Endothelial cell of umbilical vein (primary cell): Measurements from ENCODE around the gene TAF11L12. TPM values are rescaled to one million over a fixed set of nuclear protein-coding genes. Genes with fewer than 3 reads are reported as not detected.
"Not testable (repeated sequence)": the region's sequence is repeated elsewhere in the genome, so short reads cannot be mapped to it uniquely, and the experiment has no call there.

Experiments used
- BruUV-seq: library from RNA; stranded (reverse); fragments of 400-500 nt; replicated peaks from 2 replicates; lab custom pipeline; 2021; lab: Mats Ljungman, UMichigan
- CTCF ChIA-PET: fragments of 300-600, 350-600 bp; sonication (Branson Sonifier 250); formaldehyde crosslinking; loops from one replicate; lab custom pipeline; 2021; ENCODE audit warnings: antibody characterized with exemption, inconsistent platforms; lab: Charles Lee
- POLR2A ChIA-PET: fragments of 300-600, 350-600 bp; sonication (Branson Sonifier 250); formaldehyde crosslinking; loops from one replicate; lab custom pipeline; 2021; ENCODE audit warnings: antibody characterized with exemption, inconsistent platforms; lab: Charles Lee
- DNase-seq: peaks from one replicate; pipeline ENCODE4 v3.0.0-alpha.2; 2011; ENCODE audit warnings: low read depth, low spot score
- FAIRE-seq: peaks from 2 replicates; lab custom pipeline; 2011; peaks lifted over from hg19 to GRCh38; lab: Jason Lieb, UNC
- H2AFZ ChIP-seq: 2 replicates; pipeline ENCODE4 v1.6.0; 2012; ENCODE audit warnings: low read depth, low read length, control low read depth, inconsistent platforms
- H3K27ac ChIP-seq: 2 replicates; pipeline ENCODE4 v1.5.1; 2011; ENCODE audit warnings: low read depth, mild to moderate bottlenecking, control low read depth, low read length, moderate library complexity; ENCODE audit not compliant: insufficient read depth
- H3K27me3 ChIP-seq, 2 experiments: 2 replicates each; pipeline versions ENCODE4 v1.6.0 to v1.6.1; 2011; ENCODE audit warnings: low read length in 2 of 2, mixed read lengths in 1 of 2; ENCODE audit not compliant: control insufficient read depth in 2 of 2, insufficient read depth in 2 of 2
- H3K36me3 ChIP-seq, 2 experiments: 2 replicates in 1 of 2; 3 replicates in 1 of 2; pipeline ENCODE4 v1.5.1; 2011; ENCODE audit warnings: low read length in 2 of 2, mild to moderate bottlenecking in 1 of 2, moderate library complexity in 1 of 2; ENCODE audit not compliant: control insufficient read depth in 2 of 2, insufficient read depth in 2 of 2; ENCODE audit errors: extremely low read depth in 1 of 2
- H3K4me1 ChIP-seq: 3 replicates; pipeline ENCODE4 v1.5.1; 2011; ENCODE audit warnings: mild to moderate bottlenecking, low read length; ENCODE audit not compliant: control insufficient read depth, insufficient read depth; ENCODE audit errors: extremely low read depth
- H3K4me2 ChIP-seq: 2 replicates; pipeline ENCODE4 v1.6.1; 2011; ENCODE audit warnings: low read length, control low read depth, mixed read lengths; ENCODE audit not compliant: insufficient read depth
- H3K4me3 ChIP-seq, 3 experiments: fragments of 200-600 bp in 1 of 3; sonication (generic), shearing (Covaris generic) in 1 of 3; replicated peaks in 1 of 3; 2 replicates each; pipeline ENCODE4 v1.5.1; 2011 to 2016; ENCODE audit warnings: control low read depth in 3 of 3, low read length in 3 of 3, mild to moderate bottlenecking in 2 of 3, inconsistent platforms in 1 of 3, low read depth in 1 of 3, moderate library complexity in 1 of 3; ENCODE audit not compliant: insufficient read depth in 1 of 3
- H3K79me2 ChIP-seq: 2 replicates; pipeline ENCODE4 v1.6.0; 2012; ENCODE audit warnings: low read length, inconsistent platforms; ENCODE audit not compliant: control insufficient read depth, insufficient read depth
- H3K9ac ChIP-seq: replicated peaks from 2 replicates; pipeline ENCODE3; 2011; ENCODE audit warnings: low read length, control low read depth; ENCODE audit not compliant: insufficient read depth; ENCODE audit errors: extremely low read depth
- H3K9me1 ChIP-seq: replicated peaks from 3 replicates; pipeline ENCODE4 v1.6.0; 2011; ENCODE audit warnings: mild to moderate bottlenecking, low read length; ENCODE audit not compliant: control insufficient read depth, insufficient read depth; ENCODE audit errors: extremely low read depth
- H3K9me3 ChIP-seq: replicated peaks from 2 replicates; pipeline ENCODE4 v1.5.1; 2012; ENCODE audit warnings: low read length, inconsistent platforms; ENCODE audit not compliant: control insufficient read depth, insufficient read depth
- H4K20me1 ChIP-seq: replicated peaks from 2 replicates; pipeline ENCODE3; 2011; ENCODE audit warnings: mild to moderate bottlenecking, low read length; ENCODE audit not compliant: control insufficient read depth, insufficient read depth; ENCODE audit errors: extremely low read depth
- CTCF ChIP-seq, 2 donors: IDR thresholded peaks; 1 replicate in 1 of 2; 2 replicates in 1 of 2; pipeline ENCODE4 v1.5.1; 2011; ENCODE audit warnings: low read length in 2 of 2, mild to moderate bottlenecking in 2 of 2, moderate library complexity in 2 of 2, control low read depth in 1 of 2, inconsistent platforms in 1 of 2, low read depth in 1 of 2; ENCODE audit not compliant: insufficient read depth in 1 of 2; ENCODE audit errors: extremely low read depth in 1 of 2
- EZH2 ChIP-seq: IDR thresholded peaks from 2 replicates; pipeline ENCODE4 v1.6.1; 2012; ENCODE audit warnings: borderline replicate concordance, low read depth, mild to moderate bottlenecking, moderate library complexity, low read length, inconsistent platforms; ENCODE audit not compliant: severe bottlenecking
- FOS ChIP-seq: IDR thresholded peaks from 2 replicates; pipeline ENCODE4 v1.6.1; 2011; ENCODE audit warnings: mild to moderate bottlenecking, low read length, moderate library complexity, borderline replicate concordance; ENCODE audit not compliant: insufficient read depth
- GATA2 ChIP-seq: IDR thresholded peaks from 2 replicates; pipeline ENCODE4 v1.7.0; 2011; ENCODE audit warnings: low read depth, mild to moderate bottlenecking, moderate library complexity, mixed read lengths, low read length; ENCODE audit not compliant: insufficient read length, insufficient read depth
- JUN ChIP-seq: IDR thresholded peaks from 2 replicates; pipeline ENCODE4 v1.6.1; 2011; ENCODE audit warnings: borderline replicate concordance, low read depth; ENCODE audit not compliant: insufficient read length, insufficient read depth
- MYC ChIP-seq: IDR thresholded peaks from one replicate; pipeline ENCODE4 v1.6.1; 2011; ENCODE audit warnings: mild to moderate bottlenecking, low read depth, low read length
- POLR2A ChIP-seq: IDR thresholded peaks from 2 replicates; pipeline ENCODE4 v1.6.1; 2012; ENCODE audit warnings: low read depth, mild to moderate bottlenecking, control low read depth, low read length
- POLR2AphosphoS5 ChIP-seq: IDR thresholded peaks from 2 replicates; pipeline ENCODE4 v1.6.1; 2012; ENCODE audit warnings: low read depth, mild to moderate bottlenecking, control low read depth, low read length, moderate library complexity; ENCODE audit not compliant: insufficient read depth
- dilution Hi-C: fragments of 300-500 bp; cut with MboI; formaldehyde crosslinking; loops from one replicate; pipeline ENCODE4 v1.15.0; 2019; ENCODE audit warnings: low sequenced_read_pairs; ENCODE audit not compliant: extremely low pct_ligation_motif_present
- intact Hi-C: fragments of 100-400 bp; cut with micrococcal nuclease; formaldehyde crosslinking; loops from one replicate; pipeline ENCODE4 v1.10.0; 2022
- polyA plus RNA-seq, 4 experiments: library from polyadenylated mRNA; depleted of rRNA in 3 of 4; stranded (reverse) in 3 of 4; unstranded in 1 of 4; fragments of >200 nt; gene quantifications; 2 replicates each; pipeline versions ENCODE4 v1.2.1 to v1.2.3, GENCODE V29; 2011 to 2012; ENCODE audit warnings: missing spikeins in 1 of 4
- total RNA-seq: library from RNA; stranded (reverse); gene quantifications from 2 replicates; pipeline ENCODE4 v1.2.3, GENCODE V29; 2021
- TF ChIP-seq, protein P1 (sequence below): IDR thresholded peaks from 2 replicates; pipeline ENCODE4 v1.6.1; 2011; ENCODE audit not compliant: insufficient read depth, insufficient read length

TAF11L12 gene
- total and polyA plus RNA-seq, 2 donors (not counting 3 experiments of a cell fraction or from before 2014, with no cell fraction given), result not detected

GRCh38 chr5:17655201-17655759 is 45.1 kb downstream of the TAF11L12 start:
- H3K79me2 ChIP-seq, H3K9me3 ChIP-seq, H2AFZ ChIP-seq, POLR2A ChIA-PET, CTCF ChIA-PET, dilution Hi-C loops, H3K27me3 ChIP-seq, H3K27ac ChIP-seq, BruUV-seq, H3K4me2 ChIP-seq, FAIRE-seq, DNase-seq, H3K9ac ChIP-seq, H4K20me1 ChIP-seq, H3K36me3 ChIP-seq, H3K9me1 ChIP-seq, H3K4me3 ChIP-seq, H3K4me1 ChIP-seq, intact Hi-C loops: not testable (repeated sequence)

- no peaks in the 10 kb centered on the region for H3K27me3 ChIP-seq
- no peak for DNase-seq
- BruUV-seq, result no TSS peak
- no peaks in the 10 kb centered on the region for H4K20me1 ChIP-seq
- no peak for TF ChIP-seq POLR2AphosphoS5
- TF ChIP-seq JUN, result no peak
- no peak for TF ChIP-seq FOS
- TF ChIP-seq CTCF (IDR thresholded peaks at IDR 0.05; ENCODE audit: extremely low read depth in 1 of 2, insufficient read depth in 1 of 2, low read depth in 1 of 2, low read length in 2 of 2), result no peak
- TF ChIP-seq, protein P1, sequence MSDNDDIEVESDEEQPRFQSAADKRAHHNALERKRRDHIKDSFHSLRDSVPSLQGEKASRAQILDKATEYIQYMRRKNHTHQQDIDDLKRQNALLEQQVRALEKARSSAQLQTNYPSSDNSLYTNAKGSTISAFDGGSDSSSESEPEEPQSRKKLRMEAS, result no peak
- TF ChIP-seq POLR2A, result no peak
- TF ChIP-seq GATA2, result no peak
- no peak for TF ChIP-seq MYC
- TF ChIP-seq EZH2, result no peak
- H3K36me3 ChIP-seq, result no peaks in the 10 kb centered on the region
- ChIA-PET POLR2A (no interaction called here), CTCF (no interaction called here)
- H3K4me2 ChIP-seq, result no peak overlapping the region
- FAIRE-seq, result no peak
- intact Hi-C loops (no loop called here), dilution Hi-C loops (no loop called here)
- H3K4me1 ChIP-seq, result no peaks in the 10 kb centered on the region
- H3K79me2 ChIP-seq, result no peaks in the 10 kb centered on the region
- no peak overlapping the region for H3K27ac ChIP-seq
- no peak overlapping the region for H3K9ac ChIP-seq
- no peaks in the 10 kb centered on the region for H3K9me3 ChIP-seq
- no peaks in the 10 kb centered on the region for H3K9me1 ChIP-seq
- no peak overlapping the region for H3K4me3 ChIP-seq
- no peak overlapping the region for H2AFZ ChIP-seq
These were observed 45.7 kb downstream of the TAF11L12 start for GRCh38 chr5:17655921-17656320.
